HCEC 1CT (cell line): ENCODE measurements around the gene MAPK8IP3.

ENCODE experiments used
- DNase-seq: peaks from one replicate; pipeline ENCODE4 v3.0.0-alpha.2; 2017

The MAPK8IP3 gene

DNA sequence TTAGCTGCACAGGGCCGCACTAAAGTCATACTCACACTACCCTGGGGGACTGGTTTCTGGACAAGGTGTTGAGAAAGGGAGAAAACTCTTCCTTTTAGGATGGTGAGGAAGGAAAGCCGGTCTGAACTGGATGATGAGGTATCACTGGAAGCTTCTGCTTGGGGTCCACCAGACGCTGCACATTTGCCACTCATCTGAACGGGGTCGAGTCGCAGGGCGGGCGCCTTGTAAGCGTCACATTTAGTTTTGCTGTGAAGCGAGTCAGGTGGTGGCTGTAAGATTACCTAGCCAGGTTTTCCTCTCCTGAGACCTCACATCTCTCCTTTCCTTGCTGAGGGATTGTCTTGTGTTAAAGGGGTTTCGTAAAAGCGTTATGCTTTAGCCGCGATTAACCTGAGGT is 25.6 kb upstream of the MAPK8IP3 start:
- no peak for DNase-seq

DNA sequence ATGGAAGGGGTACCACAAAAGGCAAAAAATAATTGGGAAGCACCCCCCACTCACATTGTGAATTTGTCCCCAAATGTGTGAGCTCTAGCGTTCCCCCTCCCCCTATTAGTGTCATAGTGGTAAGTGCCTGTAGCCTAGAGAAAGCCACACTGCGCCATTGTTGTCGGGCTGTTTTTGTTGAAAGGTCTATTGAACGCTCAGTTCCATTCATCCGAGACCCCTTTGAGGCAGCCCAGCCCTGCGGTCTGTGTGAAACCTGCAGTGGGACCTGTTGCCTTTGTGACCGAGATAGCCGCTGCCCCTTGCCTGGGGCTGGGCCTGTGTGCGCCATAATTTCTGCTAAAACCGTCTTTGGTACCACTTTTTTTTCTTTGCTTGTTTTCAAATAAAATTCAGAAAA is 25.0 kb upstream of the MAPK8IP3 start:
- DNase-seq, result no peak

DNA sequence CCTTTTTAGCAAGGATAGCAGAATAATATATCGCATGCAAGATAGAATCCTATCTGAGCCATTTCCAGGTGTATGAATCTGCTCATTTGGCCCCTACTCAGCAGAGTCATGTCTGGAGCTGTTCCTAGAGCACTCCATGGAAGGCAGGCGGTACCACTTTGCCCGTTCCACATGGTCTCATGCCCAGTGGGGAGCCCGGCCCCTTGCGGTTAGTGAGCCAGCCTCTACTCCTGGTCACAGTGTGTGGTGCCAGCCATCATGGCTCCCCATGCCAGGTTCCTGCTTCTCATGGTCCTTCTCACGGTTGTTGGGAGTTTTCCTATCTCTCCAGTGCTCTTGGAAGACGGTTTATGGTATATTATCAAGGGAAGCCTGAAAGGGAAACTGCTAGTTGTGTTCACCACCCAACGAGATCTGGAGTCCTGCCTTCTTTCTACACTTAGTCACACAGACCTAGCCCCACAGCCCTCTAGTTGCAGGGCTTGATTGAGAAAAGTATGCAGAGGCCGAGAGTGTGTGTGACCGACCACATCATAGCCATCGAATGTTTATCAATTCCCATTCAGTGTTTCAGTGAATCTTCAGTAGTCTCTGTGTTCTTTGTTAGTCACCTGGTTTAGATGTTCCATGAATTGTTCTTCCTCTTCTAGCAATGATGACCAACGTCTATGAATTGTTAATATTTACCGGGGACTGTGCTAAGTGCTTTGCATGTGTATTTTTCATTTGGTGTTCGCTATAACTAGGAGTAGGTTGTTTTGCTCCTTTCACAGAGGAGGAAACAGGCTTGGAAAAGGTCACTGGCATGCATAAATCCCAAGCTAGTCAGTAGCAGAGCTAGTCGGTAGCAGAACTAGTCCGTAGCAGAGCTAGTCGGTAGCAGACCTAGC is 18.3 kb upstream of the MAPK8IP3 start:
- no peak for DNase-seq

DNA sequence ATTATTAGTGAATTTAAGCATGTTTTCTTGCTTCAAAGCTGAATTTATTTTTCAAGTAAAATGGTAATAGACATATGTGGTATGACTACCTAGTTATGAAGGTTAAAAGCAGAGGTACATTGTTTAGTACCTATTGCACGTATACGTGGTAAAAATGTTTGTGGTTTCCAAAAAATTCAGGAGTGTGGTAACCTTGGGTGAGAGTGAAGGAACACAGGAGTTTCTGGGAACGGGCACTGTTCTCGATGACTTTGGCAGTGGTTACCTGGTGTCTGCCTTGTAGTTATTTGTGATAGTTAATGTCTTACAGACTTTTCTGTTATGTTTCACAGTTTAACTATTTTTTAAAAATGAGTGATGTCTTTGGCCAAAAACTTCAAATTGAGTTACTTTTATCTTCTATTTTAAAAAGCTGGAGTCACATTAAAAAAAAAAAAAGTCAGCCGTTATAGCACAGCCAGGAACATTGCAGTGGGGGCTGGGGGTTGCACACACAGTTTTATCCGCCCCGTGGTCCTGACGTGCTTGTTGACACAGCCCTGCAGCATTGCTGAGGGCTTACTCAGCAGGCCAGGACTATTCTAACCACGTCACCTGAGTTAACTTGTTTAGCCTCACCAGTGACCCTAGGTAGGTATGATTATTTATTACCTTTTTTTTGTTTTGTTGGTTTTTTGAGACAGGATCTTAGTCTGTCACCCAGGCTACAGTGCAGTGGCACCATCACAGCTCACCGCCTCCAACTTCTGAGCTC is 17.0 kb upstream of the MAPK8IP3 start:
- no peak for DNase-seq

DNA sequence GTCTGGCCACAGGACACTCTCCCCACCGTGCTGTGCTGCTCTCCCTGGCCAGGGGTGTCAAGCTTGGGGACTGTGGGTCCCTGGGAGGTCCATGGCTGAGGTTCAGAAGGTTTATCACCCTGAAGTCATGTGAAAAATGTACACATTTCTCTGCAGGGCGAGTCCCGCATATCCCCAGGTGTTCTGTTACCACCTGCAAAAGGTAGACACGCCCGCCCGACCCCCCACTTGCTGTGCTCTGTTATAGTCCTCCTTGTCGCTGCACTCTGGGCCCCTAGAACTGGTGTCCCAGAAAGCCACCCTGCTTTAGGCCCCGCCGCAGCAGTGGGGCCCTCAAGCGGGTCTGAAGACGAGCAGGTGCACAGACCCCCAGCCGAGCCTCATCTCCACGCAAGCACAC is 16.1 kb upstream of the MAPK8IP3 start:
- no peak for DNase-seq

DNA sequence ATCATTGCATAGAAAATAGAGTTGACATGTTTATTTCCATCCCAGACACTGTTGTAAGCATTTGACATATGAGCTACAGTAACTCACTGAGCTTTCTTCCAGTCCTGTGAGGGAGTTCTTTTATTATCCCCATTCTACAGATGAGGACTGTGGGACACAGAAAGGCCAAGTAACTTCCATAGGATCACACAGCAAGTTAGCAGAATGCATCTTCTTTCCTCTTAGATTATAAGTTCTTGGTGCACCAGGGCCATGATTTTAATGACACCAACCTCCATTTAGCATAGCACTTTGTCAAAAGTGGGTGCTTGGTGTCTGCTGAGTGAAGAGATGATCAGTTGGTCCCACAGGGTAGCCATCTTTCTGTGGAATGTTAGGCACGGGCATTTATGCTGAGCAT is 15.2 kb upstream of the MAPK8IP3 start:
- DNase-seq, result no peak

DNA sequence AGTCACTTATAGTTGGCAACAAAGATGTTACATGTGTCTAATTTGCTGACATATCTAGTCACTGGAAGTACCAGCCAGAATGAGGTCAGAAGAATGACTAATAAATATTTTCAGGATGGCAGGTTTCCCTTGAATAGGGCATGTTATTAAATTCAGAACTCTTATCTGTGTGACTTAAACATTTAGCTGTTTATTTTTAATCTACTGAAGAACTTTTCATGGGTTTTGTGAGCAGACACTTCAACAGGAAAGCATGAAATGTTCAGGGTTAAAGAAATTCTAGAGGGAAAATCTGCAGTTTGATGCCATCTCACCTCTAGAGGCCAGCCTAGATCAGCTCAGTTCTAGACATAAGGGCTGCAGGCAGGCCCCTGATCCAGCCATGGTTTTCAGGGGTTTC is 14.7 kb upstream of the MAPK8IP3 start:
- peak; percentile 44 for DNase-seq

DNA sequence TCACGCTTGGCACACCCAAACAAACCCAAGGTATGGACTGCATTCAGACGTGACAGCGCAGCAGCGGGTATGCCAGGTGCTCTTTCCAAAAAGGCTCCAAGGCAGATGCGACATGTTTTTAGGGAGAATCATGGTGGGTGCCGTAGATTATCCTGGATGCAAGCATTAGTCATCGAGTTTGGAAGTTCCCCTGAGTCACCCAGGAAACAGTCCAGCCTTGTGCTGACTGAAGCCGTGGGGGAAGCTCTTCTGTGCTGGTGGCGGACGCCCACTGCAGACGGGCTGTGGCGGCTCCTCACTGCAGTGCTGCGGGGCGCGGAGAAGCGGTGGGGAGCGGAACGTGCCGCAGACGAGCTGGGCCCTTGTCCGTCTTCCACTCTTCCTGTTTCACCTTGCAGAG is 14.0 kb upstream of the MAPK8IP3 start:
- DNase-seq, result peak; percentile 83

DNA sequence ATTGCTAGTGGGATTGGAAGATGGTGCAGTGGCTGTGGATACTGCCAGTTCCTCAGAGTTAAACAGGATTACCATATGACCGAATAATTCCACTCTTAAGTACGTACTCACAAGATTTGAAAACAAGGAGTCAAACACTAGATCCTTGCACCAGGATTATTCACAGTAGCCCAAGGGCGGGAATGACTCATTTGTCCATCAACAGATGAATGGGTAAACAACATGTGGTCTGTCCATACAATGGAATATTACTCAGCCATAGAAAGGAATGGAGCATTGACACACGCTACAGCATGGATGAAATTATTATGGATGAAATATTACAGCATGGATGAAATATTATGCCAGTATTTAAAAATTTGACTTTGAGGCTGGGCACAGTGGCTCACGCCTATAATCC is 9.1 kb upstream of the MAPK8IP3 start:
- no peak for DNase-seq

DNA sequence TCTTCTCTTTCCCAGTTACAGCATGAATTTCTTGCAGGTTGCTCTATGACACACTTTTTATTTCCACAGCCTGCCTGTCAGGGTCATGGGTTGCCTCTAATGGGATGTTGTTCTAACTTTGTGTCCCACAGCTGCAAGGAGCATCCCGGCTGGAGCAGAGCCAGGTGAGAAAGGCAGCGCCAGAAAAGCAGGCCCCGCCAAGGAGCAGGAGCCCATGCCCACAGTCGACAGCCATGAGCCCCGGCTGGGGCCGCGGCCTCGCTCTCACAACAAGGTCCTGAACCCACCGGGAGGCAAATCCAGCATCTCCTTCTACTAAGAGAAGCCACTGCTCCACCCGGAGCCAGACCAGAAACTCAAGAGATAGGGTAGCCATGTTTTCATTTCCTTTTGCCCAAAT is 7.3 kb upstream of the MAPK8IP3 start:
- no peak for DNase-seq

DNA sequence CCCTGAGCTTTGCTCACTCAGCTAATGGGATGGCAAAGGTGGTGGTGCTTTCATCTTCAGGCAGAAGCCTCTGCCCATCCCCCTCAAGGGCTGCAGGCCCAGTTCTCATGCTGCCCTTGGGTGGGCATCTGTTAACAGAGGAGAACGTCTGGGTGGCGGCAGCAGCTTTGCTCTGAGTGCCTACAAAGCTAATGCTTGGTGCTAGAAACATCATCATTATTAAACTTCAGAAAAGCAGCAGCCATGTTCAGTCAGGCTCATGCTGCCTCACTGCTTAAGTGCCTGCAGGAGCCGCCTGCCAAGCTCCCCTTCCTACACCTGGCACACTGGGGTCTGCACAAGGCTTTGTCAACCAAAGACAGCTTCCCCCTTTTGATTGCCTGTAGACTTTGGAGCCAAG is 5.7 kb upstream of the MAPK8IP3 start:
- DNase-seq, result no peak

DNA sequence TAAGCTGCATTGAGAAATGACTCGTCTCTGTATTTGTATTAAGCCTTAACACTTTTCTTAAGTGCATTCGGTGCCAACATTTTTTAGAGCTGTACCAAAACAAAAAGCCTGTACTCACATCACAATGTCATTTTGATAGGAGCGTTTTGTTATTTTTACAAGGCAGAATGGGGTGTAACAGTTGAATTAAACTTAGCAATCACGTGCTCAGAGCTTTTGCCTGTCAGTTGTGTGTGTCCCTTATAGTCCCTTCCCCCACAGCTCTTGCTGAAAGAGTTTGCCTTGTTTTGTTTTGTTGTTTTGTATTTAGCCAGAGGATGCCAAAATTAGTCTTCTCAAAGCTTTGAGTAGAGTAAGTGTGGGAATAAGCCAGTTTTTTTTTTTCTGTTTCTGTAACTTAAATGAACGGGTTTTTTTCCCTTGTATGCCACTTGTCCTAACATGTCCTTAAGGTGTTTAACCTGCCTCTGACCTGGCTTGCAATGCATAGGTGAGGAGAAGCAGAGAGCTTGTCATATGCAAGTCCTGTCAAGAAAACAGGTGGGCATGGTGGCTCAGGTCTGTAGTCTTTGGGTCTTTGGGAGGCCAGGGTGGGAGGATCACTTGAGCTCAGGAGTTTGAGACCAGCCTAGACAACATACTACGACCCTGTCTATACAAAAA is 4.6 kb upstream of the MAPK8IP3 start:
- DNase-seq, result no peak

DNA sequence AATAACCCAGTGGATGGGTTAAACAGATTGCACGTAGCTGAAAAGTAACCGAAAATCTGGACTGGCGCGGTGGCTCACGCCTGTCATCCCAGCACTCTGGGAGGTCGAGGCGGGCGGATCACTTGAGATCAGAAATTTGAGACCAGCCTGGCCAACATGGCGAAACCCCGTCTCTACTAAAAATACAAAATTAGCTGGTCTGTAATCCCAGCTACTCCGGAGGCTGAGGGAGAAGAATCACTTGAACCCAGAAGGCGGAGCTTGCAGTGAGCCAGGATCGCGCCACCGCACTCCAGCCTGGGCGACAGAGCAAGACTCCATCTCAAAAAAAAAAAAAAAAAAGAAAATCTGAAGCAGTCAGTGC is 689 bp upstream of the MAPK8IP3 start:
- DNase-seq, result peak; percentile 5

DNA sequence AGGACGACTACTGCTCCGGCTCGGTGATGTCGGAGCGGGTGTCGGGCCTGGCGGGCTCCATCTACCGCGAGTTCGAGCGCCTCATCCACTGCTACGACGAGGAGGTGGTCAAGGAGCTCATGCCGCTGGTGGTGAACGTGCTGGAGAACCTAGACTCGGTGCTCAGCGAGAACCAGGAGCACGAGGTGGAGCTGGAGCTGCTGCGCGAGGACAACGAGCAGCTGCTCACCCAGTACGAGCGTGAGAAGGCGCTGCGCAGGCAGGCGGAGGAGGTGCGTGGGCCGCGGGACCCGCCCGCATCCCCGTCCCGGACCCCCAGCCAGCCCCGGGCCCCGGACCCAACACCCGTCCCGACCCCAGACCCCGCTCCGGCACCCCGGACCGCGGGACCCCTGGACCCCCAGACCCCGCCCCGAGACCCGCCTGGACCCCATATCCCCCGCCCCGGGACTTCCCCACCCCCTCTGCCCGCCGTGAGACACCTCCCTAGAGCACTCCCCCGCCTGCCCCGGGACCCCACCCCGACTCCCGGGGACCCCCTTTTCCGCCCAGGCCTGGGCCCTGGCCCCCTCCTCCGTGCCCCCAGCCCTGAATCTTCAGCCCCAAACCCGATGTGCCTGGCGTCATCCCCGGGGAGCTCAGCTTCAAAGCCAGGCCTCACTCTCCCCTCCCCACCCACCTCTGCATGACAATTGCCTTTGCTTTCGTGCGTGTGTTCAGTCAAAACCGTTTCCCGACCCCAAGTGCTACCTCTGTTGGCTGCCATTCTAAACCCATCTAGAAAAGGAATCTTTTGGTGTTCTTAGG is 594 bp downstream of the MAPK8IP3 start:
- DNase-seq, result peak; percentile 30

DNA sequence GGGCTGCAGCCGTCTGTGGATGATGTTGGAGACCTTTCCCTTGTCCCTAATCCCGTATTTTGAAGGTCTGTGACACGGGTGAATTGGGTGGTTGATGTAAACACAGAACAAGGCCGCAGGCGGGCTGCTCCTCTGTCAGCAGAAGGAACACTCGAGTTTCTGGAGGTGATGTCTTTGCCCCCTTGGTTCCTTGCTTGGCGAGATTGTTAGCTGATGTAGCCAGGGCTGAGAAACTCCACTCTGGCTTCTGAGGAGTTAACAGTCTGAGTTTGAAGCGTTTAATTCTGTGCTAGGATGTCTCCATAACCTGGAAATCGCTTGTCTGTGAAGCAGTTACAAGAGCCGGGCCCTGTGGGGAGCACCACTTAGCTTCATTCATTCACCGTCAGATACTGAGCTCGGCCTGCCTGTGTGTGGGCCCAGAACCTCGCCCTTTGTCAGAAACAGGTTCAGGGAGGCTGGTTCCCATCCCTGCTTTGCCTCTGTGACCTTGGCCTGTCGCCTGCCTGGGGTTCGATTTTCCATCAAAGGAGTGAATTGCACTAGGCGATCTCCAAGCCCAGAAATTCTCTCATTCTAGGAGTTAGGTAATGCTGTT is 1.3 kb downstream of the MAPK8IP3 start:
- peak; percentile 27 for DNase-seq

DNA sequence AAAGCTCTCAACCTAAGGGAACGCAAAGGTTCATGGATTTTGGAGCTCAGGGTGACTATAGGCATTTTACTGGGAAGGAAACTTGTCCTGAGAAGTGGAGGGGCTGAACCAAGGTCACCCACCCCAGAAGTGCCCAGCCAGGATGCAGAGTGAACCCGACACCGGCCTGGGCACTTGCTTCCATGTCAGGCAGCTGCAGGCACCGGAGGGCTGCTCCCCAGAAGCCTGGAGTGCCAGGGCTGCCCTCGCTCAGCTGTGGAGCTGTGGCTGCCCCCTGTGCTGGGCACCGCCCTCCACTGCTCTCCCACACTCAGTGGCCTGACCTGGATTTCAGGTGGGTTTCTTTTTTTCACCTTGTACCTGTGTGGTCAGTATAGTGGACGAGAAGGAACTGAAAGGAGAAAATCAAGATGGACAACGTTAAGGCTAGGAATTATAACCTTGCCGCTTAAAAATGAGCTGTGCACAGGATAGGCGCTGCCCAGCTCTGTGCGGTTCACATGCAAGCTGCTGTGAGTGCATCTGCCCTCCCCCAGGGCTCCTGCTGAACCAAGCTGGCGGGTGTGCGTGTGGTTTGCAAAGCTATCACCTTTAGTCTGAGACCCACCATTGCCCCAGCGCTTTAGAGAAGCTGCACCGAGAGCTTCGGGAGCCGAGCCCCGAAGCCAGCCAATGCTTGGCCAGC is 2.2 kb downstream of the MAPK8IP3 start:
- DNase-seq, result no peak

DNA sequence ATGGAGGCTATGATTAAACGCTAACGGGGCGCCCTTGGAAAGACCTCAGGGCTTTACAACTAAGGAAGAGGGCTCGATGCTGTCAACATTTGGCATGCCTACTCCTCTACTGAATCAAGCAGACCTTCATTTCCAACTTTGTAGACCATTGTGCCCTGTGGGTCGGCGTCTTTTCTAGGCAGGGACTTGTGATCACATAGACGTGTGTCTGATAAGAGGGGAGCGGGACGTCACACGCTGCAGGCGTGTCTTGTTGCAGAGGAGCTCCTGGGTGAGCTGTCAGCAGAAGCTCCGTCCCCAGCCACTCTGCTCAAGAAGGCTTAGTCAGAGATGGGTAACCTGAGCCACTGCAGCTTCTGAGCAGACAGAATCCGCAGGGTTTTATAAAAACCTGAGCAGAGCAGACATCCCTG is 2.8 kb downstream of the MAPK8IP3 start:
- DNase-seq, result no peak

DNA sequence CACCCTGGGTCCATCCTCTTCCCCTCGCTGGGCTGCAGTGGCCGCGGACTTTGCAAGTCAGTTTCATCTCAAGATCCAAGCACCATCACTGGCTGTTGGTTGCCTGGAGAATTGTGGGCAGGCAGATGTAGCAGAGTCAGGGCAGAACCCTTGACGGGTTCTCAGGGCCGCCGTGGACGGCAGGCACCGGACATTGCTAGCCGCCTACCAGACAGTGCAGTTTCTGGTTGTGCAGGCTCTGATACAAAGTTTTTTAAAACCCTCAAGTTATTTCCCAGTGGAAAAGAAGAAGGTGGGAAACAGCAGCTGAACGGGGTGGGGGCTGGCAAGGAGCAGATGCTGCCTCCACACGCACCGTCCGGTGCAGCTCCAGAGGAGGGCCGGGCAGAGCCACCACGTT is 3.4 kb downstream of the MAPK8IP3 start:
- no peak for DNase-seq

DNA sequence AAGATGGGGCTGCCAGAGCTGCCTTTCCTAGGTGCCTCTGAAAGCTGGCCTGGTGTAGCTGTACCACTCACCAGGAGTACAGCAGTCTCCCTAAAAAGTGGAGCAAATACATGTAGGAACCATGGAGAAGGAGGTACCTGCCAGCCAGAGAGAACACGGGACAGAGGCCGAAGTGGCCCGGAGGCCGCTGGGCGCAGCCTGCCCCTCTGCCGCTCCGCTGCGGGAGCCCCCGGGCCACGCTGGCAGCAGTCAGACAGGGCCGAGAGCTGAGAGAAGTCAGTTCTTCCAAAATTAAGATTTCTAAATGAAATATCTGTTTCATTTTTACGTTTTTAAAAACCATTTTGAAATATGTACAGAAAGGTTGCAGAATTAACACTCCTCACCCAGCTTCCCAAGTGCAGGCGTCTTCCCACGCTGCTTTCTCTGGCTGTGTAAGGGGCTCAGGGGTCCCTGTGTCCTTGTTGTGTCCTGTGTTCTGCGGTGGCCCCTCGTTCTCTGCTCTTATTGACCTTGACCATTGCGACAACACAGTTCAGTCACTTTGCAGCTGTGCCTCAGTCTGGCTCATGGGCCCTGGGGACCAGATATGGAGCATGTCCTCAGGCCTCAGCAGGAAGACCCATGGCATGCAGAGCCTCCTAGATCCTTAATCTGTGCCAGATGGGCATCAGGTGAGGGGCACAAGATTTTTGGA is 5.0 kb downstream of the MAPK8IP3 start:
- DNase-seq, result no peak

DNA sequence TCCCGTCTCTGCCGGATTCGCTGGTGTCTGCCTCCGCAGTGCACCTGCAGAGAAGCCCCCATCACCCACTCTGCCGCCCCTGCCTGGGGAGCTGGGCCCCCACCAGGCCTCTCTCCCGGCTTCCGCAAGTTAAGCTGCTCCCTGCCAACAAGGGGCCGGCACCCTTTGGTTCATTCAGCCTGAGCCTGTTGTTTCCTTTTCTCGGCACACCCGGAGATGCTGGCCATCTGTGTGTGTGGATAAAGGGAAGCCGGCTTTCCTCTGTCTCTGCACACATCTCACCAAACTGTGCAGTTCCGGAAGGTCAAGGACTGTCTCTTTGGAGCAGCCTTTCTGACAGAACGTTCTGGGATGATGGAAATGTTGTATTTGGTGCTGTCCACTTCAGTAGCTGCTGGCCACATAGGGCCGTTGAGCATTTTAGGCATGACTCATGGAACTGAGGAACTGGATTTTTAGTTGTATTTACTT is 6.8 kb downstream of the MAPK8IP3 start:
- no peak for DNase-seq

DNA sequence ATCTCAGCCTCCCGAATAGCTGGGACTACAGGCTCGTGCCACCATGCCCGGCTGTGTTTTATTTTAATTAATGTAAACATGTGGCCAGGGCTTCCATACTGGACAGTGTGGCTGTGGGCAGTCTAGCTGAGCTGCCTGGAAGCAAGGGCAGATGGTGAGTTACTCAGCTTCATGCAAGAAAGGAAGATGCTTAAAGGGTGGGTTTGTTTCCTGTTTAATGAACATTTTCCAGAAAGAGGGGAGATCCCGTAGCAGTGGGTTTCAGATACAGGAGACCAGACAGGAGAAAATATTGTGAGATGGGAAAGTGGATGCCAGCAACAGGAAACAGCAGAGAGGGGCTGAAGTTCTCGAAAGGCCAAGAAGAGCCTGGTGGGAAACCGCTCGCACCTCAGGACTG is 7.3 kb downstream of the MAPK8IP3 start:
- DNase-seq, result no peak
